Measurements from ENCODE around the gene CEP41.

- no peak for TF ChIP-seq CTCF (IDR thresholded peaks at IDR 0.05)
- TF ChIP-seq POLR2A (IDR thresholded peaks at IDR 0.05), result no peak
- no peak for TF ChIP-seq EP300 (IDR thresholded peaks at IDR 0.05)
Measured at GRCh38 chr7:130365088-130365487, 75.7 kb downstream of the CEP41 start.

Measured in sigmoid colon (tissue), 4 donors.